ENCODE results near the gene MAPRE3. TPM values are rescaled to one million over a fixed set of nuclear protein-coding genes. Genes with fewer than 3 reads are reported as not detected.

Gene MAPRE3
- total RNA-seq, 2 experiments from 2014 or later: 2.9 to 3.8 TPM

GRCh38 chr2:27008678-27009077 is 38.2 kb downstream of the MAPRE3 start:
- no peak overlapping the region for H3K27ac Mint-ChIP-seq
- CTCF ChIA-PET: interaction anchor here (3.4 kb wide), 1 partner anchor 8 kb away, joined by 13 read pairs; no protein-coding TSS in a partner anchor
- no peaks in the 10 kb centered on the region for H3K27me3 Mint-ChIP-seq (ENCODE audit: low read depth)
- H3K9me3 Mint-ChIP-seq: no peaks in the 10 kb centered on the region
- peaks cover 2% of the 10 kb centered on the region for H3K4me1 Mint-ChIP-seq (ENCODE audit: low read depth)
- DNase-seq: no peak
- H3K4me3 Mint-ChIP-seq: no peak overlapping the region
- intact Hi-C loops (cut with micrococcal nuclease): no loop called here
- no peaks in the 10 kb centered on the region for H3K36me3 Mint-ChIP-seq (ENCODE audit: low read depth)

GRCh38 chr2:27009083-27009482 is 38.6 kb downstream of the MAPRE3 start:
- CTCF ChIA-PET: interaction anchor here (0.7 to 3.4 kb wide), 2 partner anchors 8 to 158 kb away, joined by 3 to 13 read pairs; no protein-coding TSS in a partner anchor
- Mint-ChIP-seq H3K27ac (no peak overlapping the region), H3K4me1 (ENCODE audit: low read depth) (peaks cover 2% of the 10 kb centered on the region), H3K4me3 (no peak overlapping the region), H3K9me3 (no peaks in the 10 kb centered on the region), H3K27me3 (ENCODE audit: low read depth) (no peaks in the 10 kb centered on the region), H3K36me3 (ENCODE audit: low read depth) (no peaks in the 10 kb centered on the region)
- intact Hi-C loops (cut with micrococcal nuclease): no loop called here
- DNase-seq: no peak

GRCh38 chr2:27009716-27010115 is 39.3 kb downstream of the MAPRE3 start:
- H3K27ac Mint-ChIP-seq: no peak overlapping the region
- H3K4me1 Mint-ChIP-seq (ENCODE audit: low read depth): peaks cover 2% of the 10 kb centered on the region
- H3K4me3 Mint-ChIP-seq: no peak overlapping the region
- H3K36me3 Mint-ChIP-seq (ENCODE audit: low read depth): no peaks in the 10 kb centered on the region
- no peaks in the 10 kb centered on the region for H3K27me3 Mint-ChIP-seq (ENCODE audit: low read depth)
- H3K9me3 Mint-ChIP-seq: no peaks in the 10 kb centered on the region
- CTCF ChIA-PET: interaction anchor here (0.7 kb wide), 1 partner anchor 159 kb away, joined by 3 read pairs; no protein-coding TSS in a partner anchor
- no peak for DNase-seq
- intact Hi-C loops (cut with micrococcal nuclease): no loop called here

- intact Hi-C loops (cut with micrococcal nuclease): no loop called here
- DNase-seq: no peak
- Mint-ChIP-seq H3K27me3 (ENCODE audit: low read depth) (no peaks in the 10 kb centered on the region), H3K27ac (no peak overlapping the region), H3K4me1 (ENCODE audit: low read depth) (peaks cover 2% of the 10 kb centered on the region), H3K9me3 (no peaks in the 10 kb centered on the region), H3K36me3 (ENCODE audit: low read depth) (no peaks in the 10 kb centered on the region), H3K4me3 (no peak overlapping the region)
- CTCF ChIA-PET: interaction anchor here (1.4 kb wide), 1 partner anchor 48 kb away, joined by 5 read pairs; no protein-coding TSS in a partner anchor
These were observed 39.7 kb downstream of the MAPRE3 start for GRCh38 chr2:27010139-27010538.

GRCh38 chr2:27013738-27014137 is 43.3 kb downstream of the MAPRE3 start:
- DNase-seq: no peak
- CTCF ChIA-PET: interaction anchor here (1.3 kb wide), 1 partner anchor 54 kb away, joined by 5 read pairs; no protein-coding TSS in a partner anchor
- H3K27me3 Mint-ChIP-seq (ENCODE audit: low read depth): no peaks in the 10 kb centered on the region
- H3K9me3 Mint-ChIP-seq: no peaks in the 10 kb centered on the region
- H3K4me3 Mint-ChIP-seq: no peak overlapping the region
- no peaks in the 10 kb centered on the region for H3K36me3 Mint-ChIP-seq (ENCODE audit: low read depth)
- H3K4me1 Mint-ChIP-seq (ENCODE audit: low read depth): peaks cover 2% of the 10 kb centered on the region
- H3K27ac Mint-ChIP-seq: no peak overlapping the region
- intact Hi-C loops (cut with micrococcal nuclease): no loop called here

GRCh38 chr2:27014771-27015433 is 44.5 kb downstream of the MAPRE3 start:
- H3K27me3 Mint-ChIP-seq (ENCODE audit: low read depth): no peaks in the 10 kb centered on the region
- H3K4me3 Mint-ChIP-seq: no peak overlapping the region
- intact Hi-C loops (cut with micrococcal nuclease): loop anchor here (5.0 kb wide), 1 partner anchor 168 kb away; the partner anchor contains the start of gene DPYSL5
- CTCF ChIA-PET: interaction anchor here (0.6 to 6.5 kb wide), 5 partner anchors 9 to 168 kb away, joined by 3 to 96 read pairs (median 14); partner anchors contain the start of gene DPYSL5
- DNase-seq: no peak
- H3K36me3 Mint-ChIP-seq (ENCODE audit: low read depth): no peaks in the 10 kb centered on the region
- no peaks in the 10 kb centered on the region for H3K9me3 Mint-ChIP-seq
- no peak overlapping the region for H3K27ac Mint-ChIP-seq
- H3K4me1 Mint-ChIP-seq (ENCODE audit: low read depth): peaks cover 2% of the 10 kb centered on the region

GRCh38 chr2:27016801-27017325 is 46.4 kb downstream of the MAPRE3 start:
- Mint-ChIP-seq H3K4me3 (no peak overlapping the region), H3K36me3 (ENCODE audit: low read depth) (no peaks in the 10 kb centered on the region), H3K4me1 (ENCODE audit: low read depth) (no peaks in the 10 kb centered on the region), H3K27me3 (ENCODE audit: low read depth) (no peaks in the 10 kb centered on the region), H3K27ac (no peak overlapping the region), H3K9me3 (no peaks in the 10 kb centered on the region)
- DNase-seq: peak; percentile 70
- intact Hi-C loops (cut with micrococcal nuclease): loop anchor here (1.0 to 5.0 kb wide), 2 partner anchors 56 to 170 kb away; partner anchors contain the start of gene DPYSL5
- CTCF ChIA-PET: interaction anchor here (0.6 to 6.5 kb wide), 30 partner anchors 9 to 458 kb away, joined by 3 to 96 read pairs (median 4); partner anchors contain the start of genes DPYSL5, MAPRE3, PREB and TMEM214

GRCh38 chr2:27018142-27018541 is 47.7 kb downstream of the MAPRE3 start:
- H3K36me3 Mint-ChIP-seq (ENCODE audit: low read depth): no peaks in the 10 kb centered on the region
- H3K4me1 Mint-ChIP-seq (ENCODE audit: low read depth): no peaks in the 10 kb centered on the region
- no peaks in the 10 kb centered on the region for H3K27me3 Mint-ChIP-seq (ENCODE audit: low read depth)
- no peak for DNase-seq
- H3K4me3 Mint-ChIP-seq: no peak overlapping the region
- CTCF ChIA-PET: interaction anchor here (0.6 to 6.5 kb wide), 6 partner anchors 11 to 1849 kb away, joined by 3 to 96 read pairs (median 14); partner anchors contain the start of gene DPYSL5
- intact Hi-C loops (cut with micrococcal nuclease): loop anchor here (5.0 kb wide), 1 partner anchor 171 kb away; the partner anchor contains the start of gene DPYSL5
- no peak overlapping the region for H3K27ac Mint-ChIP-seq
- no peaks in the 10 kb centered on the region for H3K9me3 Mint-ChIP-seq

GRCh38 chr2:27019459-27019858 is 49.0 kb downstream of the MAPRE3 start:
- CTCF ChIA-PET: interaction anchor here (6.5 kb wide), 1 partner anchor 59 kb away, joined by 96 read pairs; no protein-coding TSS in a partner anchor
- intact Hi-C loops (cut with micrococcal nuclease): loop anchor here (5.0 kb wide), 1 partner anchor 172 kb away; the partner anchor contains the start of gene DPYSL5

GRCh38 chr2:27019931-27020855 is 49.8 kb downstream of the MAPRE3 start:
- no peaks in the 10 kb centered on the region for H3K9me3 Mint-ChIP-seq
- H3K4me3 Mint-ChIP-seq: no peak overlapping the region
- no peaks in the 10 kb centered on the region for H3K36me3 Mint-ChIP-seq (ENCODE audit: low read depth)
- intact Hi-C loops (cut with micrococcal nuclease): loop anchor here (5.0 kb wide), 1 partner anchor 173 kb away; the partner anchor contains the start of gene DPYSL5
- no peaks in the 10 kb centered on the region for H3K4me1 Mint-ChIP-seq (ENCODE audit: low read depth)
- no peak for DNase-seq
- no peaks in the 10 kb centered on the region for H3K27me3 Mint-ChIP-seq (ENCODE audit: low read depth)
- H3K27ac Mint-ChIP-seq: no peak overlapping the region
- CTCF ChIA-PET: interaction anchor here (6.5 kb wide), 1 partner anchor 60 kb away, joined by 96 read pairs; no protein-coding TSS in a partner anchor

More at GRCh38 chr2:27019459-27019858, 49.0 kb downstream of the MAPRE3 start:
- no peaks in the 10 kb centered on the region for H3K4me1 Mint-ChIP-seq (ENCODE audit: low read depth)
- no peaks in the 10 kb centered on the region for H3K9me3 Mint-ChIP-seq
- H3K36me3 Mint-ChIP-seq (ENCODE audit: low read depth): no peaks in the 10 kb centered on the region
- no peaks in the 10 kb centered on the region for H3K27me3 Mint-ChIP-seq (ENCODE audit: low read depth)
- DNase-seq: no peak
- no peak overlapping the region for H3K27ac Mint-ChIP-seq
- no peak overlapping the region for H3K4me3 Mint-ChIP-seq

- Mint-ChIP-seq H3K27ac (no peak overlapping the region), H3K9me3 (no peaks in the 10 kb centered on the region), H3K4me1 (ENCODE audit: low read depth) (no peaks in the 10 kb centered on the region), H3K36me3 (ENCODE audit: low read depth) (no peaks in the 10 kb centered on the region), H3K4me3 (no peak overlapping the region), H3K27me3 (ENCODE audit: low read depth) (no peaks in the 10 kb centered on the region)
- intact Hi-C loops (cut with micrococcal nuclease): no loop called here
- CTCF ChIA-PET: no interaction called here
- DNase-seq: no peak
These were observed 51.0 kb downstream of the MAPRE3 start for GRCh38 chr2:27021253-27022049.
